H1 (cell line): ENCODE results near the gene NANOS2. TPM values are rescaled to one million over a fixed set of nuclear protein-coding genes. Genes with fewer than 3 reads are reported as not detected.

Experiments
- EP300 ChIP-seq, 2 experiments: IDR thresholded peaks; 1 replicate in 1 of 2; 2 replicates in 1 of 2; pipeline ENCODE4 v1.6.1; 2011 to 2012; ENCODE audit warnings: low read depth in 2 of 2, low read length in 2 of 2, mild to moderate bottlenecking in 2 of 2, borderline replicate concordance in 1 of 2, inconsistent platforms in 1 of 2, moderate library complexity in 1 of 2
- FOSL1 ChIP-seq: IDR thresholded peaks from 2 replicates; pipeline ENCODE4 v1.6.1; 2011; ENCODE audit warnings: mild to moderate bottlenecking, low read depth, low read length, moderate library complexity; ENCODE audit not compliant: insufficient read depth
- GTF2F1 ChIP-seq: IDR thresholded peaks from 2 replicates; pipeline ENCODE4 v1.6.1; 2012; ENCODE audit warnings: low read depth, low read length, improper control_type of control experiment, borderline replicate concordance
- HDAC2 ChIP-seq, 2 experiments: fragments of 300-600 bp in 1 of 2; sonication (generic) in 1 of 2; IDR thresholded peaks; 2 replicates each; pipeline ENCODE4 v1.6.1; 2011 to 2012; ENCODE audit warnings: low read depth in 2 of 2, low read length in 2 of 2, mild to moderate bottlenecking in 2 of 2, moderate library complexity in 2 of 2, borderline replicate concordance in 1 of 2, inconsistent platforms in 1 of 2
- HDAC6 ChIP-seq: IDR thresholded peaks from one replicate; pipeline ENCODE4 v1.7.1; 2012; ENCODE audit warnings: low read depth, mild to moderate bottlenecking, inconsistent platforms, low read length, moderate library complexity
- PHF8 ChIP-seq: fragments of 200-600 bp; sonication (generic); conservative IDR thresholded peaks from 2 replicates; pipeline ENCODE4 v1.7.1; 2012; ENCODE audit warnings: low read depth, mild to moderate bottlenecking, inconsistent platforms, low read length, moderate library complexity
- SAP30 ChIP-seq: fragments of 300-600 bp; sonication (generic); IDR thresholded peaks from 2 replicates; pipeline ENCODE4 v1.7.1; 2012; ENCODE audit warnings: low read length, moderate library complexity, mild to moderate bottlenecking, inconsistent platforms; ENCODE audit not compliant: insufficient read depth, insufficient replicate concordance
- SP4 ChIP-seq: IDR thresholded peaks from 2 replicates; pipeline ENCODE4 v1.6.1; 2012; ENCODE audit warnings: low read length, inconsistent platforms
- YY1 ChIP-seq: IDR thresholded peaks from 2 replicates; pipeline ENCODE4 v1.6.1; 2011; ENCODE audit warnings: low read depth, mild to moderate bottlenecking, low read length
- ZNF274 ChIP-seq: IDR thresholded peaks from 2 replicates; pipeline ENCODE4 v1.7.0; 2012; ENCODE audit warnings: low read length, borderline replicate concordance; ENCODE audit errors: extremely low read depth
- polyA plus RNA-seq, 7 experiments: library from polyadenylated mRNA; depleted of rRNA in 3 of 7; stranded (reverse) in 5 of 7; unstranded in 2 of 7; fragments of >200 nt in 5 of 7; fragments of 200-250 nt in 2 of 7; gene quantifications; 1 replicate in 5 of 7; 2 replicates in 1 of 7; 4 replicates in 1 of 7; pipeline versions ENCODE4 v1.2.1 to v1.2.3, GENCODE V29; 2011 to 2013; ENCODE audit warnings: missing spikeins in 2 of 7, mixed read lengths in 2 of 7
- total RNA-seq: library from RNA; stranded (reverse); fragmentation: NEBNext Ultra II Directional; extraction: Animal tissue kit (Norgen Biotek cat#: 25700); gene quantifications from 2 replicates; pipeline ENCODE4 v1.2.1, GENCODE V29; 2021

NANOS2 gene
- total and polyA plus RNA-seq, 2 of the 8 experiments (the other 6 are each of a cell fraction or from before 2014, with no cell fraction given): 0.20 TPM; not detected in 1

DNA sequence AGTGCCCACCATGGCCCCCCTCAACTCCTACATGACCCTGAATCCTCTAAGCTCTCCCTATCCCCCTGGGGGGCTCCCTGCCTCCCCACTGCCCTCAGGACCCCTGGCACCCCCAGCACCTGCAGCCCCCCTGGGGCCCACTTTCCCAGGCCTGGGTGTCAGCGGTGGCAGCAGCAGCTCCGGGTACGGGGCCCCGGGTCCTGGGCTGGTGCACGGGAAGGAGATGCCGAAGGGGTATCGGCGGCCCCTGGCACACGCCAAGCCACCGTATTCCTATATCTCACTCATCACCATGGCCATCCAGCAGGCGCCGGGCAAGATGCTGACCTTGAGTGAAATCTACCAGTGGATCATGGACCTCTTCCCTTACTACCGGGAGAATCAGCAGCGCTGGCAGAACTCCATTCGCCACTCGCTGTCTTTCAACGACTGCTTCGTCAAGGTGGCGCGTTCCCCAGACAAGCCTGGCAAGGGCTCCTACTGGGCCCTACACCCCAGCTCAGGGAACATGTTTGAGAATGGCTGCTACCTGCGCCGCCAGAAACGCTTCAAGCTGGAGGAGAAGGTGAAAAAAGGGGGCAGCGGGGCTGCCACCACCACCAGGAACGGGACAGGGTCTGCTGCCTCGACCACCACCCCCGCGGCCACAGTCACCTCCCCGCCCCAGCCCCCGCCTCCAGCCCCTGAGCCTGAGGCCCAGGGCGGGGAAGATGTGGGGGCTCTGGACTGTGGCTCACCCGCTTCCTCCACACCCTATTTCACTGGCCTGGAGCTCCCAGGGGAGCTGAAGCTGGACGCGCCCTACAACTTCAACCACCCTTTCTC is 42.3 kb downstream of the NANOS2 start (continued):
- TF ChIP-seq EP300 (IDR thresholded peaks at IDR 0.05; ENCODE audit: borderline replicate concordance in 1 of 2, low read depth in 2 of 2, low read length in 2 of 2) (no peak), YY1 (no peak), PHF8 (no peak), SP4 (no peak), GTF2F1 (no peak), SAP30 (no peak), HDAC2 (IDR thresholded peaks at IDR 0.05; ENCODE audit: borderline replicate concordance in 1 of 2, low read depth in 2 of 2, low read length in 2 of 2) (no peak), ZNF274 (no peak), HDAC6 (no peak), FOSL1 (no peak)
